Lung (tissue), 12 donors: ENCODE results near the gene SLC11A2. TPM values are rescaled to one million over a fixed set of nuclear protein-coding genes. Genes with fewer than 3 reads are reported as not detected.

Source experiments
- ATAC-seq: fragments of 200-7000 bp; cut with Tn5 transposase; one replicate; pipeline ENCODE4 v1.9.1; 2020; ENCODE audit warnings: moderate number of reproducible peaks; ENCODE audit not compliant: insufficient read depth, low FRiP score
- DNase-seq, 3 donors: peaks; one replicate each; pipeline ENCODE4 v3.0.0-alpha.2; 2013 to 2017
- H3K27ac ChIP-seq, 2 donors: one replicate each; pipeline ENCODE4 v1.5.1; 2013; ENCODE audit warnings: mild to moderate bottlenecking in 2 of 2, moderate library complexity in 2 of 2, control low read depth in 1 of 2, inconsistent platforms in 1 of 2, low read depth in 1 of 2, low read length in 1 of 2
- H3K27me3 ChIP-seq, 3 donors: one replicate each; pipeline ENCODE4 v1.5.1; 2013; ENCODE audit warnings: low read length in 2 of 3; ENCODE audit not compliant: control insufficient read depth in 3 of 3, insufficient read depth in 3 of 3
- H3K36me3 ChIP-seq, 4 donors: one replicate each; pipeline ENCODE4 v1.5.1; 2013; ENCODE audit warnings: low read length in 4 of 4, mild to moderate bottlenecking in 1 of 4, moderate library complexity in 1 of 4; ENCODE audit not compliant: control insufficient read depth in 4 of 4, insufficient read depth in 4 of 4
- H3K4me1 ChIP-seq, 5 donors: one replicate each; pipeline ENCODE4 v1.5.1; 2013; ENCODE audit warnings: low read length in 5 of 5, mild to moderate bottlenecking in 2 of 5, moderate library complexity in 1 of 5; ENCODE audit not compliant: control insufficient read depth in 5 of 5, insufficient read depth in 5 of 5
- H3K4me3 ChIP-seq: one replicate; pipeline ENCODE4 v1.5.1; 2013; ENCODE audit warnings: mild to moderate bottlenecking, control low read depth, moderate library complexity
- H3K9ac ChIP-seq, 2 donors: one replicate each; pipeline ENCODE4 v1.5.1; 2013; ENCODE audit warnings: low read length in 2 of 2, control low read depth in 1 of 2; ENCODE audit not compliant: insufficient read depth in 1 of 2
- H3K9me3 ChIP-seq, 4 donors: one replicate each; pipeline ENCODE4 v1.5.1; 2013; ENCODE audit warnings: low read length in 3 of 4, mild to moderate bottlenecking in 1 of 4, moderate library complexity in 1 of 4; ENCODE audit not compliant: control insufficient read depth in 4 of 4, insufficient read depth in 3 of 4
- WGBS, 2 donors: extraction: QIAGEN DNeasy Blood & Tissue Kit; methylation state at CpG; one replicate each; pipeline ENCODE4 v1.1.7; 2013; 5-methylcytosine and 5-hydroxymethylcytosine counted together
- polyA plus RNA-seq, 2 donors: library from polyadenylated mRNA; stranded (reverse); fragments of 200-250 nt; gene quantifications; one replicate each; pipeline ENCODE4 v1.2.1, GENCODE V29; 2013
- total RNA-seq, 2 donors: library from RNA; depleted of rRNA in 1 of 2; stranded (reverse); fragments of >200 nt in 1 of 2; gene quantifications; one replicate each; pipeline ENCODE4 v1.2.1, GENCODE V29; 2014 to 2021
- TF ChIP-seq, protein P1 (sequence below): IDR thresholded peaks from 2 replicates; pipeline ENCODE4 v1.5.1; 2012; ENCODE audit warnings: mild to moderate bottlenecking; ENCODE audit errors: control extremely low read depth, extremely low read depth
- donor health status: control.
- donor health status: control.
- donor health status: Bipolar disorder and iron deficiency.
- donor health status: healthy.
- donor health status: DM: yes; HTN: yes; CAD: no.

Gene SLC11A2
- total and polyA plus RNA-seq, 4 donors: 29.2 to 129 (median 90.6) TPM

DNA sequence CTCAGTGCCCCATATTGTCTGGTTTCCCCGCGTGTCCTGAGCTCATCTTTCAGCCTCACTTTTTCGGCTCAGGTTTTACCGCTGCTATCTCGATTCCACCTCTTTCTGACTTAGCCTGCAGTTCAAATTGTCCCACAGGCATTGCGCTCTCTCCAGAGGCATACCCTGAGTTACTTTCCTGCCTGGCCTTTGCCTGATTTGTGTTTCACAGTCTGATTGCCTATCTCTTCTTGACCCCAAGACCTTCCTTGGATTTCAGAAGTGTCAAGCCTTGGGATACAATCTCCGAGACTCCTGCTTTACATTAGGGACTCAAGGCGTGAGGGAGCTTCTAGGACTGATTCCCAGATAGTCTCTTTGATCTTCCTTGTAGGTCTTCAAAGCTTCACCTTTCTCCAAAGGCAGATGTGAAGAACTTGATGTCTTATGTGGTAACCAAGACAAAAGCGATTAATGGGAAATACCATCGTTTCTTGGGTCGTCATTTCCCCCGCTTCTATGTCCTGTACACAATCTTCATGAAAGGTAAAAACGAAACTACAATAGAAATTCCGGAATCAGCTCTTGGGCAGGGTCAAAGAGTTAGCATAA lies 22.6 kb upstream of the SLC11A2 start:
- WGBS, 2 donors: 14 to 29% methylated on average over 14 of the region's 14 CpGs
- no peaks in the 10 kb centered on the region for H3K27me3 ChIP-seq
- peak overlapping the region; percentile 74 to 93 for H3K27ac ChIP-seq
- peaks cover 0 to 18% (median 9%) of the 10 kb centered on the region in 5 donors for H3K4me1 ChIP-seq
- H3K36me3 ChIP-seq: peaks cover 2 to 10% (median 6%) of the 10 kb centered on the region in 4 donors
- no peaks in the 10 kb centered on the region for H3K9me3 ChIP-seq
- H3K9ac ChIP-seq: peak overlapping the region; percentile 63 to 80
- TF ChIP-seq, protein P1, sequence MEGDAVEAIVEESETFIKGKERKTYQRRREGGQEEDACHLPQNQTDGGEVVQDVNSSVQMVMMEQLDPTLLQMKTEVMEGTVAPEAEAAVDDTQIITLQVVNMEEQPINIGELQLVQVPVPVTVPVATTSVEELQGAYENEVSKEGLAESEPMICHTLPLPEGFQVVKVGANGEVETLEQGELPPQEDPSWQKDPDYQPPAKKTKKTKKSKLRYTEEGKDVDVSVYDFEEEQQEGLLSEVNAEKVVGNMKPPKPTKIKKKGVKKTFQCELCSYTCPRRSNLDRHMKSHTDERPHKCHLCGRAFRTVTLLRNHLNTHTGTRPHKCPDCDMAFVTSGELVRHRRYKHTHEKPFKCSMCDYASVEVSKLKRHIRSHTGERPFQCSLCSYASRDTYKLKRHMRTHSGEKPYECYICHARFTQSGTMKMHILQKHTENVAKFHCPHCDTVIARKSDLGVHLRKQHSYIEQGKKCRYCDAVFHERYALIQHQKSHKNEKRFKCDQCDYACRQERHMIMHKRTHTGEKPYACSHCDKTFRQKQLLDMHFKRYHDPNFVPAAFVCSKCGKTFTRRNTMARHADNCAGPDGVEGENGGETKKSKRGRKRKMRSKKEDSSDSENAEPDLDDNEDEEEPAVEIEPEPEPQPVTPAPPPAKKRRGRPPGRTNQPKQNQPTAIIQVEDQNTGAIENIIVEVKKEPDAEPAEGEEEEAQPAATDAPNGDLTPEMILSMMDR: no peak
- DNase-seq (peak in 1 of 3 donors; percentile 7), ATAC-seq (no peak)
- H3K4me3 ChIP-seq: peak overlapping the region; percentile 70

DNA sequence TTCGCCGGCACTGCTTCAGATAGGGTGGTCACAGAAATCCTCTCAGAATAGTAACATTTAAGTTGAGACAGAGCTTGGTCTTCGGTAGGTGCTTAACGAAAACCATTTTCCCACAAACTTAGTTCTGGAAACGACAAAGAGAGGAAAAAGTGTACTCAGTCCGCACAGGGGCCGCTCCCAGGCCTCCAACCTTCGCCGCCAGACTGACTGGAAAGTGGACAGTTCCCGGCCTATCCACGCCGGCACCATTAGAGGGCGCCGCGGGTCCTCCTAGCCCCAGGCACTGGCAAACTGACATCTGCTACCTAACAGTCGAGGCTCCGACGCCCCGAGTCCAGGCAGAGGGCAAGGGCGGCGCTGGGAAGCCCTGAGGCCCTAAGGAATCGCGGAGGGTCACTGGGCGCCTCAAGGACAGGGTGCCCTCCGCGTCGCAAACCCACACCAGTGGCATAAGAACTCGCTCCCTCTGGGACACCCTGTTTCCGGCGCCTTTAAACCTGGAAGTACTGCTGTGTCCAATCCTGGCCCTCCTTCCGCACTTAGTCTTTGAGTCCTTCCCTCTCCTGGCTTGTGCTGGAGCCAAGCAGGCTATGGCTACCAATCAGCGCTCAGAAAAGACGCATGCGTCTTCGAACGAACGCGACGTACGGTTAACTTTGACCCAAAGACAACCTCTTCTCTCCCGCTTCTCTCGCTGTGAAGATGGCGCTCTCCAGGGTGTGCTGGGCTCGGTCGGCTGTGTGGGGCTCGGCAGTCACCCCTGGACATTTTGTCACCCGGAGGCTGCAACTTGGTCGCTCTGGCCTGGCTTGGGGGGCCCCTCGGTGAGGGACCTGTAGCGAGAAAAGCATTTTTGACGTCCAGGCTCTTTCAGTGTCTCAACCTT lies 21.7 kb upstream of the SLC11A2 start, which contains the start of gene LETMD1:
TSS of gene LETMD1 (plus strand) at position 673 of the 886 bp plus-strand sequence. CDS start at position 703, 30 bp downstream.
- Histone ChIP-seq H3K4me1 (peaks cover 0 to 18% (median 9%) of the 10 kb centered on the region in 5 donors), H3K27ac (peak within 1 kb of the TSS; percentile 95 to 96), H3K9me3 (no peaks in the 10 kb centered on the region), H3K9ac (peak within 1 kb of the TSS; percentile 63 to 91), H3K27me3 (no peaks in the 10 kb centered on the region), H3K36me3 (peaks cover 0 to 7% (median 4%) of the 10 kb centered on the region in 4 donors), H3K4me3 (peak within 1 kb of the TSS; percentile 70)
- TF ChIP-seq, protein P1: peak; percentile 91
- WGBS, 2 donors: 3 to 4% methylated on average over 51 of the region's 51 CpGs
- peak; percentile 99 for ATAC-seq
- DNase-seq: peak; percentile 96 to 99 (median 99)

DNA sequence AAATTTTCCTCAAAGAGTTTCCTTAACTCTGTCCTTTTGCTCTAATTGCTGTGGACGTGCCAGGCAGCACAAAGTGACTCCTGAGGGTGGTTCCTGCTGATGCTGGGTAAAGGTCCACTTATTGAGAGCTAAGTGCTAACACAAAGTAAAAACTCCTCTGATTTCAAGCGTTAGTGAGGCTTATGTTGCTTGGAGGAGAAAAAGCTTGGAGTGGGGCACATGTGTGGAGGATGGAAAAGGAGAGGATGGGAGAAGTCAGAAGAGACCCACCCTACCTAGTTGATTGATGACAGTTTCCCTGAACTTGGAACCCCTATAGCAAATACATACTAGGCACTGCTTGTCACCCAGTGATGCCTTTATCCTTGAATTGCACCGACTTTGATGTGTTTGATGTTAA lies 10.1 kb upstream of the SLC11A2 start:
- Histone ChIP-seq H3K9ac (no peak overlapping the region), H3K27ac (no peak overlapping the region), H3K27me3 (no peaks in the 10 kb centered on the region), H3K36me3 (no peaks in the 10 kb centered on the region), H3K4me1 (no peaks in the 10 kb centered on the region), H3K4me3 (no peak overlapping the region), H3K9me3 (no peaks in the 10 kb centered on the region)
- ATAC-seq (no peak), DNase-seq (no peak)
- TF ChIP-seq, protein P1: no peak
- WGBS, 2 donors: 71 to 81% methylated on average over 3 of the region's 3 CpGs
